HepG2 (cell line): Measurements from ENCODE around the gene ANKUB1. TPM values are rescaled to one million over a fixed set of nuclear protein-coding genes. Genes with fewer than 3 reads are reported as not detected.
A peak's percentile ranks its signal among the peaks of the same experiment; 100 is the strongest.

Experiments used
- AHR ChIP-seq: IDR thresholded peaks from 2 replicates; pipeline ENCODE4 v1.6.1; 2018; ENCODE audit warnings: missing genetic modification reagents, missing compliant biosample characterization
- ATM ChIP-seq: fragments of 450-650 bp; IDR thresholded peaks from 2 replicates; pipeline ENCODE4 v1.7.1; 2017; ENCODE audit warnings: mild to moderate bottlenecking, borderline replicate concordance
- BORCS8-MEF2B ChIP-seq: sonication (generic); formaldehyde crosslinking; IDR thresholded peaks from 2 replicates; pipeline ENCODE4 v1.8.0; 2022; ENCODE audit warnings: mild to moderate bottlenecking, missing genetic modification reagents
- CEBPB ChIP-seq: IDR thresholded peaks from 2 replicates; pipeline ENCODE4 v1.6.1; 2011; ENCODE audit warnings: low read depth, low read length, improper control_type of control experiment, borderline replicate concordance
- CHD4 ChIP-seq: fragments of 200-600 bp; sonication (generic); IDR thresholded peaks from 2 replicates; pipeline ENCODE4 v1.7.0; 2017; ENCODE audit warnings: mild to moderate bottlenecking, low read length, borderline replicate concordance
- FOXO4 ChIP-seq: sonication (generic); formaldehyde crosslinking; conservative IDR thresholded peaks from 2 replicates; pipeline ENCODE4 v1.8.1; 2023; ENCODE audit warnings: missing genetic modification reagents
- GABPB1 ChIP-seq: IDR thresholded peaks from 2 replicates; pipeline ENCODE4 v1.6.1; 2016; ENCODE audit warnings: mild to moderate bottlenecking, missing genetic modification reagents, moderate library complexity, missing compliant biosample characterization
- HHEX ChIP-seq: IDR thresholded peaks from 2 replicates; pipeline ENCODE4 v1.6.1; 2016; ENCODE audit warnings: control low read depth
- HOMEZ ChIP-seq: IDR thresholded peaks from 2 replicates; pipeline ENCODE4 v1.6.1; 2016; ENCODE audit warnings: low read depth
- HOXA5 ChIP-seq: sonication (generic); formaldehyde crosslinking; IDR thresholded peaks from 2 replicates; pipeline ENCODE4 v1.4.0; 2020; ENCODE audit warnings: missing genetic modification reagents
- JUN ChIP-seq: sonication (generic); formaldehyde crosslinking; IDR thresholded peaks from 2 replicates; pipeline ENCODE4 v1.4.0; 2020; ENCODE audit warnings: mild to moderate bottlenecking, missing genetic modification reagents
- MAZ ChIP-seq, 2 experiments: sonication (generic) in 1 of 2; formaldehyde crosslinking in 1 of 2; IDR thresholded peaks; 2 replicates each; pipeline versions ENCODE4 v1.5.0 to v1.6.1; 2012 to 2020; ENCODE audit warnings: low read depth in 2 of 2, mild to moderate bottlenecking in 2 of 2, borderline replicate concordance in 1 of 2, improper control_type of control experiment in 1 of 2, low read length in 1 of 2, missing genetic modification reagents in 1 of 2, moderate library complexity in 1 of 2
- MED1 ChIP-seq: sonication (generic); formaldehyde crosslinking; IDR thresholded peaks from 2 replicates; pipeline ENCODE4 v1.4.0; 2020; ENCODE audit warnings: missing genetic modification reagents
- MIXL1 ChIP-seq: IDR thresholded peaks from 2 replicates; pipeline ENCODE4 v1.6.1; 2016
- NCOR1 ChIP-seq: fragments of 200-600 bp; sonication (generic); IDR thresholded peaks from 2 replicates; pipeline ENCODE4 v1.7.0; 2017; ENCODE audit warnings: antibody characterized with exemption, low read length, borderline replicate concordance
- NR3C1 ChIP-seq: sonication (generic); formaldehyde crosslinking; IDR thresholded peaks from 2 replicates; pipeline ENCODE4 v1.4.0; 2020; ENCODE audit warnings: missing genetic modification reagents
- PRDM10 ChIP-seq: sonication (generic); formaldehyde crosslinking; IDR thresholded peaks from 2 replicates; pipeline ENCODE4 v1.4.0; 2020; ENCODE audit warnings: low read depth, missing genetic modification reagents
- RAD21 ChIP-seq: fragments of 450-650 bp; formaldehyde crosslinking; IDR thresholded peaks from 2 replicates; pipeline ENCODE4 v1.5.0; 2020; ENCODE audit warnings: mild to moderate bottlenecking
- RCOR2 ChIP-seq: IDR thresholded peaks from 2 replicates; pipeline ENCODE4 v1.6.1; 2016; ENCODE audit warnings: missing biosample characterization, missing genetic modification reagents
- SATB2 ChIP-seq: sonication (generic); formaldehyde crosslinking; IDR thresholded peaks from 2 replicates; pipeline ENCODE4 v1.5.0; 2020; ENCODE audit warnings: missing genetic modification reagents
- ZNF34 ChIP-seq: sonication (generic); formaldehyde crosslinking; IDR thresholded peaks from 2 replicates; pipeline ENCODE4 v1.4.0; 2020; ENCODE audit warnings: mild to moderate bottlenecking, missing genetic modification reagents, borderline replicate concordance
- ZNF44 ChIP-seq: sonication (generic); formaldehyde crosslinking; IDR thresholded peaks from 2 replicates; pipeline ENCODE4 v1.5.1; 2020; ENCODE audit warnings: mild to moderate bottlenecking, missing genetic modification reagents
- ZNF619 ChIP-seq: sonication (generic); formaldehyde crosslinking; IDR thresholded peaks from 2 replicates; pipeline ENCODE4 v1.4.0; 2020; ENCODE audit warnings: mild to moderate bottlenecking, missing genetic modification reagents
- ZNF660 ChIP-seq: sonication (generic); formaldehyde crosslinking; IDR thresholded peaks from 2 replicates; pipeline ENCODE4 v1.5.1; 2020; ENCODE audit warnings: mild to moderate bottlenecking, low read depth, missing genetic modification reagents, borderline replicate concordance
- ZNF879 ChIP-seq: sonication (generic); formaldehyde crosslinking; IDR thresholded peaks from 2 replicates; pipeline ENCODE4 v1.8.1; 2023; ENCODE audit warnings: missing genetic modification reagents
- polyA plus RNA-seq, 8 experiments: library from polyadenylated mRNA; depleted of rRNA in 3 of 8; stranded (reverse) in 7 of 8; unstranded in 1 of 8; fragments of >200 nt; fragmentation: Illumina TruSeq in 4 of 8; extraction: Trizol in 4 of 8; gene quantifications; 2 replicates each; pipeline versions ENCODE4 v1.2.1 to v1.2.3, GENCODE V29; 2011 to 2016; ENCODE audit warnings: low read depth in 4 of 8, missing spikeins in 1 of 8, mixed read lengths in 1 of 8; ENCODE audit not compliant: insufficient read depth in 1 of 8
- total RNA-seq, 5 experiments: library from RNA; depleted of rRNA; stranded (reverse); fragments of >200 nt; fragmentation: Illumina TruSeq; extraction: Trizol; gene quantifications; 2 replicates each; pipeline ENCODE4 v1.2.3, GENCODE V29; 2016; ENCODE audit warnings: low read depth in 1 of 5

ANKUB1 gene
- total and polyA plus RNA-seq, 2 of the 13 experiments (the other 11 are each of a cell fraction or from before 2014, with no cell fraction given), result not detected

GRCh38 chr3:149752051-149752787 is 40.1 kb downstream of the ANKUB1 start, which contains the start of gene COMMD2 (continued):
- no peak for TF ChIP-seq CHD4
- TF ChIP-seq PRDM10 (CRISPR knock-in tag), result peak; percentile 57; the same call in 1 of the 2 replicates
- no peak for TF ChIP-seq ZNF660 (CRISPR knock-in tag)
- TF ChIP-seq ZNF34 (CRISPR knock-in tag), result no peak
- TF ChIP-seq ATM, result no peak
- peak; percentile 98 for TF ChIP-seq ZNF619
- TF ChIP-seq HOXA5 (CRISPR knock-in tag), result peak; percentile 97
- TF ChIP-seq RAD21 (CRISPR knock-in tag), result no peak; the same call in 1 of the 2 replicates
- TF ChIP-seq BORCS8-MEF2B (CRISPR knock-in tag), result peak; percentile 90
- peak; percentile 100 for TF ChIP-seq GABPB1
- TF ChIP-seq ZNF879 (CRISPR knock-in tag), result no peak
- TF ChIP-seq CEBPB, result no peak
- peak; percentile 95 for TF ChIP-seq MIXL1
- TF ChIP-seq HOMEZ (CRISPR knock-in tag), result peak; percentile 91; the same call in 1 of the 2 replicates
- TF ChIP-seq ZNF44 (CRISPR knock-in tag), result no peak
- peak; percentile 75; the same call in 1 of the 2 replicates for TF ChIP-seq MAZ (IDR thresholded peaks at IDR 0.05; ENCODE audit: borderline replicate concordance, low read depth, low read length)
- peak; percentile 82 for TF ChIP-seq MAZ (CRISPR knock-in tag; IDR thresholded peaks at IDR 0.05; ENCODE audit: low read depth)
- no peak for TF ChIP-seq SATB2 (CRISPR knock-in tag)
- peak; percentile 96; the same call in 1 of the 2 replicates for TF ChIP-seq AHR (CRISPR knock-in tag)
- TF ChIP-seq RCOR2, result 0 out of 2 replicates have a peak, but pooled peaks have one; percentile 66
- peak; percentile 53; the same call in 1 of the 2 replicates for TF ChIP-seq NCOR1
- no peak for TF ChIP-seq JUN
- peak; percentile 93 for TF ChIP-seq MED1 (CRISPR knock-in tag)
- no peak for TF ChIP-seq FOXO4 (CRISPR knock-in tag)
- TF ChIP-seq HHEX, result no peak
- TF ChIP-seq NR3C1 (CRISPR knock-in tag), result no peak
